HG03558 (cell line): ENCODE results near the gene PTN.
"Not testable (repeated sequence)": the region's sequence is repeated elsewhere in the genome, so short reads cannot be mapped to it uniquely, and the experiment has no call there.

Experiments
- ATAC-seq: cut with Tn5 transposase; IDR thresholded peaks from one replicate; pipeline ENCODE4 v1.9.1; 2021; ENCODE audit warnings: moderate number of reproducible peaks; ENCODE audit not compliant: unreplicated experiment; ENCODE audit errors: extremely low read depth

The PTN gene

GRCh38 chr7:137196648-137197047, 146.9 kb downstream of the PTN start:
- ATAC-seq: no peak

- no peak for ATAC-seq
Measured at GRCh38 chr7:137195996-137196395, 147.5 kb downstream of the PTN start.

- not testable (repeated sequence) for ATAC-seq
Measured at GRCh38 chr7:137181619-137182018, 161.9 kb downstream of the PTN start.
